Measurements from ENCODE around the gene DNAH5.
"Not testable (repeated sequence)": the region's sequence is repeated elsewhere in the genome, so short reads cannot be mapped to it uniquely, and the experiment has no call there.

DNAH5 gene

GRCh38 chr5:13830536-13830935 lies 114.0 kb downstream of the DNAH5 start:
- no peak for DNase-seq

- no peak for DNase-seq
These were observed 123.1 kb downstream of the DNAH5 start for GRCh38 chr5:13821366-13821765.

DNA sequence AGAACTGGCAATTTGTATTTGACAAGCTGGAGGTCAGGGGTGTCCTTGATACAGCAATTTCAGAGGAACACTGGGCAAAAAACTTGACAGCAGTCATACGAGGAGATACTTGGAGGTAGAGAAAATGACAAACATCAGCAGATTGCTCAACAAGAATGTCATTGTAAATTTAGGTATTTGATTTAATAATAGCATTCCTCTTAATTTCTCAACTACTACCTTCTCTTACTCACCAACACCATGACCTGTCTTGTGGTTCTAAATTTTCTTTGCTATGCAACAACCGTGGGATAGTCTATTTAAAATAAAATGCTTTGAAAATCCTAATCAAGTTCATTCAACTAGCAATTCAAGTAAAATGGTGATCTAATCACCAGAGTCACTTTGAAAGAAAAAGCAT lies 128.4 kb downstream of the DNAH5 start:
- DNase-seq: no peak

DNA sequence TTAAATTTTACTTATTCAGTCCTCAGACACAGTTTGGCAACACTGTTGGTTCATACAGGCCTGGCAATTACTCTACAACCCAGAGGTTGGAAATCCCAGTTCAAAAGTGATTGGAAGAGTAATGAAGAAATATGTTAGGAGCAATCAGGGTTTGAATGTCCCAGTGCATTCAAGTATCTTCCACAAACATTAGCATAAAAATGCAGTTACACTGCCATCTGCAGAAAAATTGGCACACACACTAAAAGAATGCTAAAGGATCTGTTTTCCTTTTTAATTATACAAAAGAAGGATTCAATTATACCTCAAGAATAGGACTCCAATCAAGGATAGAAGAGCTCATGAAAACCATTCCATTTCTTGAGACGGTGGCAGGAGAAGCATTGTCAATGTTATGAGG lies 130.2 kb downstream of the DNAH5 start:
- DNase-seq: peak; percentile 0

DNA sequence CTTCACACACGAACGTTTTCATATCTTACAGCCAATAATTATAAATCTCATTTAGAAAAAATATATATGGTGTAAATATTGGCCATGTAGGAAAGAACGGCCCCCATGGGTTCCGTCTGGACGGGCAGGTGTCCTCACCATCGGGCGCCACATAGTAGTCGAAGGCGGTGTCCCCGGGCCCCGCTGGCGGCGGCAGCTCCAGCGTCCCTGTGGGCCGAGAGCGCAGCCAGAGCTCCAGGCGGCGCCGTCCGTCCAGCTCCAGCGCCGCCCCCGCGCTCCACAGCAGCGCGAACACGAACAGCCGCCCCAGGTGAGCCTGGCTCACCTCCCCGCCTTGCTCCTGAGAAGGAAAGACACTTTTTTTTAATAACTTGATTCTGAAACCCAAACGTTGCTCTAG lies 134.6 kb downstream of the DNAH5 start:
- DNase-seq: no peak

- no peak for DNase-seq
These were observed 140.2 kb downstream of the DNAH5 start for GRCh38 chr5:13804336-13804735.

GRCh38 chr5:13798569-13798968 lies 145.9 kb downstream of the DNAH5 start:
- DNase-seq: not testable (repeated sequence)

DNA sequence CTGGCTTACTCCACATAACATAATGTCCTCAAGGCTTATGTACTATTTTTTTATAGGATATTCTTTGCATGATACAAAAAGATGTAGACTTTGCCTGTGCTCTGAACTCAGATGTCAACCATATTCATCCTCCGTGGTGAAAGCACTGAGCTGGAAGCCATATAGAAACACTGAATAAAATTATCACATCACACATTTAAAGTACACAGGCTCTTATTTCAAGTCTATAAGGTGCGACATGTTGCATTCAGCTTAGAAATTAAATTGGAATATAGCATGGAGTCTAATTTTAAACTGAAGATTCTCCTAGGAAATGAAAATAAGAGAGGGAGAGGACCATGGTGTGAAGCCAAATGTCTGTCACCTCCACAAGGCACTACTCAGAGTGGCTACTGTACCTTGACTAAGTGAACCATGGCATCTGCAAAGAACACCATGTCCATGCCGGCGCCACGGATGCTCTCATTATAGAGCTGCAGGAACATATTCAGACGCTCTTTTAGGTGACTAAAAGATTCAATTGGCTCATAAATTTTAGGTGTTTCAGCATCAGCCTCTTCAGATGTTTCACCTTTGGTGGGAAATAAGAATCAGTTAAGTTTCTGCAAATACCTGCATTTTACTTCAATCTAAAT lies 158.6 kb downstream of the DNAH5 start:
- no peak for DNase-seq

- DNase-seq: no peak
These were observed 160.8 kb downstream of the DNAH5 start for GRCh38 chr5:13783726-13784125.

GRCh38 chr5:13780081-13780480 lies 164.4 kb downstream of the DNAH5 start:
- no peak for DNase-seq

DNA sequence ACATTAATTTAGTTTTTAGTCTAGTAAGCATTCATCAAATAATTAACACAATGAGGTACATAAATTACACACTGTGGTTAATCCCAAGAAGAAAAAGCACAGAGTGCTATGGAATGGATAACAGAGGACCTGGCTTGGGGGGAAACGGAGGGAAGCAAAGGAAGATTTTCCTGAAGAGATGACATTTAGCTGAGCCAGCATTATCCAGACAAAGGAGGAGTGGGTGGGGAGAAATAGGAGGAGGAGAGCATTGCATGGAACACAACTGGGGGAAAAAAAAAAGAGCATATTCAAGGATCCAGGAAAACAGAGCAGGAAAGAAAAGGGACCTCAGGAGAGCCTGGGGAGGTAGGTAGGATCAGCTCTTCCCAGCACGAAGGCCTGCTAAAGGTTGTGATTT lies 170.8 kb downstream of the DNAH5 start:
- DNase-seq: no peak

GRCh38 chr5:13771011-13771571 lies 173.4 kb downstream of the DNAH5 start:
- DNase-seq: no peak

DNA sequence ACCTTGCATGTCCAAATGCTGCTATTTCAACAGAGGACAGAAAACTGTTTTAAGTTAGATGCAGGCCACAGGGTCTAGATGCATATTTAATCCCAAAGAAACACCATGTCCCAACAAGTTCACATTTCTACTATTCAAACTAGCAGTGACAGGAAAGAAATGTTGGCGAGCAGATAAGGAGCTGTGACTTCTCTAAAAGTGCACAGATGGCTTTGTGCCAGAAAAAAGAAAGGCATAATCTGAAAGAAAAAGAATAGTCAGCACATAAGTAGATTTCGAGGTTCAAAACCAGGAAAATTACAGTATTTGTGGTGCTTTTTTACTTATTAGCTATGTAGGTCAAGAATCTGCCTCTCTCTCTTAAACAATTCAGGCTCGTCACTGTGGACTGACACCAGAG lies 178.3 kb downstream of the DNAH5 start:
- DNase-seq: no peak

DNA sequence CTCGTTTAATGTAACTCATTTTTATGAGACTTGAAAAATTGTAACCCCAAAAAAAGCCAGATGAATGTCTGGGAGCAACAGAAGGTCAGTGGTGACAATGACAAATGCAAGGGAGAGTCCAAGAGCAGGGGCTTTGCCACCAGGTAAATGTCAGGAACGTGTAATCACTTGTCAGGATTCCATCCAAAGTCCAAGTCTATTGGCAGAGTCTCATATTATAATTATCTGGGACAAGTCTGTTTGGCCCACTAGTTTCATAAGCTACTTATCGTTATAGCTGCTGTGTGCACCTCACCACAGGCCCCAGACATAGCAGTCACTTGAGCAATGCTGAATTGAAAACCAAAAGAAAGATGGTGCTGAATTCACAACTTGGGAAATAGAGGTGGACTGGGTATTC lies 180.8 kb downstream of the DNAH5 start:
- no peak for DNase-seq

- no peak for DNase-seq
These were observed 194.7 kb downstream of the DNAH5 start for GRCh38 chr5:13749766-13750165.

GRCh38 chr5:13746026-13746425 lies 198.5 kb downstream of the DNAH5 start:
- DNase-seq: peak; percentile 1

GRCh38 chr5:13745508-13745907 lies 199.0 kb downstream of the DNAH5 start:
- DNase-seq: peak; percentile 66

GRCh38 chr5:13740471-13740870 lies 204.0 kb downstream of the DNAH5 start:
- no peak for DNase-seq

- DNase-seq: no peak
These were observed 205.0 kb downstream of the DNAH5 start for GRCh38 chr5:13739479-13739878.

- no peak for DNase-seq
These were observed 208.8 kb downstream of the DNAH5 start for GRCh38 chr5:13735691-13736090.

GRCh38 chr5:13731121-13731628 lies 213.3 kb downstream of the DNAH5 start:
- DNase-seq: no peak

DNA sequence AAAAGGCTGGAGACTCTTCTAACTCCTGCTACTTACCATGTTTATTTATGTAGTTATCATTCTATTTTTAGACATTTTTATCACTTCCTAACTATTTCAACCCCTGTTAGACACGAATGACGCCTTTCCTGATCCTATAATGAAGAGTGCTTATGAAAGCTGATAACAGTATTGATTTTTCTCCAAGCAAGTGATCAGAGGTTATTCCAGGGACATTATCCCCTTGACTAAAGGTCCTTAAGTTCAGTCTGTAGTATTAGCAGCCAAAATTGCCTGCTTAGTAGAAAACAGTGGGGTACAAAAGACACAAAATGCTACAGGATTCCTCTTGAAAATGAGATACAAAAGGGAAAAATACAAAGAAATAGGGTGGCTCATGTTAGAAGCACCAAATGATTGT lies 235.6 kb downstream of the DNAH5 start:
- DNase-seq: no peak

- no peak for DNase-seq
These were observed 236.1 kb downstream of the DNAH5 start for GRCh38 chr5:13708432-13708831.

DNA sequence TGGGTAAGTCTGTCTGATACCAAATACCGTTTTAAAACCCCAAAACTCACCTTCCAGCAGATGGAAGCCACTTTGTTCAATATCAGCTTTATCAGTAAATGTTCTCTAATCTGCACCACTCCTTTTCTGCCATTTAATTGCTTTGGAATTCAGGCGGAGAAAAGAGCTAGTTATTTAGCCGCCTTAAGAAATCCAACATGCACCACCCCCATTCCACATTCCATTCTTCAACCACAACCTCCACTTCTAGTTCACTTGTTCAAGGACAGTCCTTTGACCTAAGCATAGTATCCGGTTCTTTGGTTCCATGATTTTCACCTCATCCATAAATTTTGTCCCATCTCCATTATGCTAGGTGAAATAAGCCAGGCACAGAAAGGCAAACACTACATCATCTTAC lies 240.1 kb downstream of the DNAH5 start:
- no peak for DNase-seq

GRCh38 chr5:13700626-13701025 lies 243.9 kb downstream of the DNAH5 start:
- no peak for DNase-seq
